ENCODE measurements around the gene ATG2A. TPM values are rescaled to one million over a fixed set of nuclear protein-coding genes. Genes with fewer than 3 reads are reported as not detected.

Gene ATG2A
- total and polyA plus RNA-seq, 9 of the 15 experiments (the other 6 are each of a cell fraction or from before 2014, with no cell fraction given), result 0.25 to 45.9 (median 5.2) TPM

GRCh38 chr11:64888729-64889511, 28.1 kb downstream of the ATG2A start (continued):
- TF ChIP-seq TEAD1 (CRISPR knock-in tag; IDR thresholded peaks at IDR 0.05) (peak; percentile 35 to 48; a peak in 1 of 4 replicates), RNF2 (IDR thresholded peaks at IDR 0.05) (peak; percentile 95), RHOXF2B (CRISPR knock-in tag; conservative IDR thresholded peaks at IDR 0.05) (no peak), PHTF2 (CRISPR knock-in tag; IDR thresholded peaks at IDR 0.05) (no peak), PHB (CRISPR knock-in tag; IDR thresholded peaks at IDR 0.05) (no peak; the same call in 1 of the 2 replicates), TCFL5 (CRISPR knock-in tag; conservative IDR thresholded peaks at IDR 0.05) (no peak), ZZZ3 (IDR thresholded peaks at IDR 0.05) (no peak), SMAD2 (IDR thresholded peaks at IDR 0.05; ENCODE audit: low read depth, low read length) (no peak), RAD21 (CRISPR knock-in tag; conservative IDR thresholded peaks at IDR 0.05 in 1 of 2, IDR thresholded peaks at IDR 0.05 in 1 of 2) (peak in 1 of 2 experiments; percentile 8; a peak in 2 of 4 replicates), POLR3A (IDR thresholded peaks at IDR 0.05; ENCODE audit: borderline replicate concordance, extremely low read depth, insufficient read depth, insufficient read length) (no peak), ZBTB17 (CRISPR knock-in tag; IDR thresholded peaks at IDR 0.05) (peak; percentile 77; the same call in 1 of the 2 replicates), ZFPM2 (CRISPR knock-in tag; IDR thresholded peaks at IDR 0.05) (no peak), CHD1 (IDR thresholded peaks at IDR 0.05; ENCODE audit: low read length) (no peak), TSHZ1 (CRISPR knock-in tag; IDR thresholded peaks at IDR 0.05) (no peak), ZNF224 (CRISPR knock-in tag; IDR thresholded peaks at IDR 0.05) (no peak), XRCC5 (IDR thresholded peaks at IDR 0.05; ENCODE audit: low read depth, low read length) (no peak), JUN (IDR thresholded peaks at IDR 0.05; ENCODE audit: borderline replicate concordance, low read depth, low read length) (peak; percentile 84), JUN (CRISPR knock-in tag; IDR thresholded peaks at IDR 0.05; ENCODE audit: borderline replicate concordance) (no peak; the same call in 1 of the 2 replicates), HDAC1 (IDR thresholded peaks at IDR 0.05) (peak in 1 of 2 experiments; percentile 94; a peak in 2 of 4 replicates), ZNF41 (CRISPR knock-in tag; conservative IDR thresholded peaks at IDR 0.05) (no peak), ZNF785 (CRISPR knock-in tag; IDR thresholded peaks at IDR 0.05) (no peak), ZHX1 (conservative IDR thresholded peaks at IDR 0.05; ENCODE audit: low read length) (no peak), MTF1 (CRISPR knock-in tag; IDR thresholded peaks at IDR 0.05; ENCODE audit: borderline replicate concordance) (no peak), NFYB (IDR thresholded peaks at IDR 0.05; ENCODE audit: extremely low read depth, insufficient read length) (no peak)

Measured in K562 (cell line).